NCI-H82 treated with DMSO at 0.1 percent for 48 hours (cell line): ENCODE measurements around the gene VENTX.
"Not testable (repeated sequence)": the region's sequence is repeated elsewhere in the genome, so short reads cannot be mapped to it uniquely, and the experiment has no call there.

Source experiments
- DNase-seq: peaks from one replicate; lab custom pipeline; 2025; ENCODE audit not compliant: unreplicated experiment; lab: John Stamatoyannopoulos, UW

The VENTX gene

DNA sequence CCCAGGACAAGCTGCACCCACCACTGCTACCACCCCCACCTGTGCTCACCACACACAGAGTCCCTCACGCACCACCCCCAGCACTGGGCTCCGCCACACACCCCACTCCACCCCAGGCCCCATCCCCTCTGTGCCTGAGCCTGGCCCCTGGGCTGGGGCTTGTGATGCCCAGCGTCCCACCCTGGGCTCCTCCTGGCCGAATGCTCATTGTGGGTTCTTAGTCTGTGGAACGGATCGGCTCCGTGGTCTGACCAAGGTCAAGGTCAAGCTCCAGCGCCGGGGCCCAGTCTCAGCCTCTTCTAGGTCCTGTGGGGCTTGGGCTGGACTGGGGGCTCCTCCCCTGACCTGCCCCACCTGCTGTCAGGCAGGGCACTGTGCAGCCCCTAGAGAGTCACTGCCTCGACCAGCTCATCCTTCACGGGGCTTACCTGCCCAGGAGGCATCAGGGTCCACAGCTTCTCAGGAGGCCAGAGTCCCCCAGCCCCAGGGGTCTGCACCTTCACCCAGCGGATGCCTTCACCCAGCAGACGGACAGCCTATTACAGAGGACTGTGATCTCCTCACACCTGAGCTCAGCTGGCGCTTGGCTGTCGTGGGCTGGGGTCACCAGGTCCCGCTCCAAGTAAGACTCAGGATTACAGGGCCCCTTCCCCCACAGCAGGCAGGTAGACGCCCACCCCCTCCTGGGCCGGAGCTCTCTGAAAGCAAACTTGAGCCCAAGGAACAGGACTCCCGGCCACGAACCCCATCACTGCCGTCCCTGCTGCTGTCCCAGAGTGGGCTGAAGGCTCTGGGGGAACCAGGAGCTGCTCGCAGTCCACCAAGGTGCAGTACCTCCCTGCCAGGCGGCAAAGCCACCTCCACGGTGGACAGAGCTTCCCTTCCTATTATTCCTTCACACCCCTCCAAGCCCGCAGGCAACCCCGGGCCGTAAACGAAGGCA lies 22.9 kb upstream of the VENTX start:
- DNase-seq, result no peak

DNA sequence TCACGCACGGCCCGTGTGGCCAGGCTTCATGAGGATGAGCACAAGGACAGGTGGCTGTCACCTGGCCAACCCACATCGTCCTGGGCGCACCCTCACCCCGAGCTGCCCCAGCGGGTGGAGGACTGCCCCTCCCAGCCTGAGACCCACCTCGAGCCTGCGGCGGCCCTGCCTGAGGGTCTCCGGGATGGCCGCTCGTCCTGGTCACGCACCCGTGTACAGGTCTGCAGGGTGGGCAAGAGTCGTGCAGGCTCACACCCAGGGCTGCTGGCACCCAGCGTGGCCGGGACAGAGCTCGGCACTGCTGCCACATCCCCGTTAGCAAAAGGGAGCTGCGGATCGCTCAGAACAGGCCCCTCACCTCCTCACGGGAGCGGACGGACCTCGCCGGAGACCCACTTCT lies 22.1 kb upstream of the VENTX start:
- DNase-seq, result no peak

DNA sequence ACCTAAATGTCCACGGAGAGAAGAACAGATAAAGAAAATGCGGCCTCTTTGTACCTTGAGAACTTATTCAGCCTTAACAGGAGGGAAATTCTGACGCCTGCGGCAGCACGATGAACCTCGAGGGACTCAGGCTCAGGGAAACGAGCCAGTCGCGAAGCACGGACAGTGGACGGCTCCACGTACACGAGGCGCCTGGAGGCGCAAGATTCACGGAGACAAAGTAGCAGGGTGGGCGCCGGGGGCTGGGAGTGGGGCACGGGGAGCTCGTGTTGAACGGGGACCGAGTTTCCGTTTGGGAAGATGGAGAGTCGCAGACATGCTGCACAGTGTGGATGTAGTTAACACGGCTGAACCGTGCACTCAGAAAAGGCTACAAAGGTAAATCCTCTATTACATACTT lies 20.9 kb upstream of the VENTX start:
- DNase-seq, result no peak

DNA sequence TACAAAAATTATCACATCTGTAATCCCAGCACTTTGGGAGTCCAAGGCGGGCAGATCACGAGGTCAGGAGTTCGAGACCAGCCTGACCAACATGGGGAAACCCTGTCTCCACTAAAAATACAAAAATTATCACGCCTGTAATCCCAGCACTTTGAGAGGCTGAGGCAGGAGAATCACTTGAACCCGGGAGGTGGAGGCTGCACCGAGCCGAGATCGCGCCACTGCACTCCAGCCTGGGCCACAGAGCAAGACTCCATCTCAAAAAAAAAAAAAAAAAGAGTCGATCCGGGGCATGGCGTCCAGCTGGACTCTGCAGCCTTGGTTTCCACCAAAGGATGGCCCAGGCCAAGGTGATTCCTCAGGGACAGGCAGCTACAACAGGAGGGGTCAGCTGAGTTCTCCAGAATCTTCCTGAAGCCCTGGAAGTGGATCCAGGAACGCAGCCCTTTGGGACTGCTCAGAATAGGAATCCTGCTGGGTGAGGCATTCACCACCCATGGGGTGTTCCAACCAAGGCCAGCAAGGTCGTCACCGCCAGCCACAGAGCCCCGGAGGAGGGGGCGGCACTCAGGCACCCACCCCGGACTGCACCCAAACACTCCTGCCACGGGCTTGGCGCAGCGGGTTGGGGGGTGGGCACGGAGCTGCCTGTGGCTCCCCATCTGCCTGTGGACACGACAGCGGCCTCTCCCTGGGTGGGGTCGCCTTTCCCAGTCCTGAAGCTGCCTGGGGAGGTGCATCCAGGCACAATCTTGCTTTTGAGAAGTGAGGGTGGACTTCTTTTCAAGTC lies 19.7 kb upstream of the VENTX start:
- DNase-seq, result no peak

DNA sequence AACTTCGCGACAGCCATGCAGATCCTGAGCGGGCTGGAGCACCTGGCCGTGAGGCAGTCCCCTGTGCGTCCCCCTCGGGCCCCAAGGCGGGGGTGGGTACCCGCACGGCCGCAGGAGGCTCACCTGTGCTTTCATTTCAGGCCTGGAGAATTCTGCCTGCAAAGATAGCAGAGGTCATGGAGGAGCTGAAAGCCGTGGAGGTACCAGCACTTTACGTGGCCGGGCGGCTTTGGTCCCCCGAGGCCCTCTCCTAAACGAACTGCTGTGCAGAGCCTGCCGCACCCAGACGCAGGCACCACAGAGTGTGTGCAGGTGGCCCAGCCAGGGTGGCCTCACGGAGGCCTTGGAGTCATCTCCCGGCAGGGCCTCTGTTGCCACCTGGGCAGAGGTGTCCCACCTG lies 18.8 kb upstream of the VENTX start:
- no peak for DNase-seq

DNA sequence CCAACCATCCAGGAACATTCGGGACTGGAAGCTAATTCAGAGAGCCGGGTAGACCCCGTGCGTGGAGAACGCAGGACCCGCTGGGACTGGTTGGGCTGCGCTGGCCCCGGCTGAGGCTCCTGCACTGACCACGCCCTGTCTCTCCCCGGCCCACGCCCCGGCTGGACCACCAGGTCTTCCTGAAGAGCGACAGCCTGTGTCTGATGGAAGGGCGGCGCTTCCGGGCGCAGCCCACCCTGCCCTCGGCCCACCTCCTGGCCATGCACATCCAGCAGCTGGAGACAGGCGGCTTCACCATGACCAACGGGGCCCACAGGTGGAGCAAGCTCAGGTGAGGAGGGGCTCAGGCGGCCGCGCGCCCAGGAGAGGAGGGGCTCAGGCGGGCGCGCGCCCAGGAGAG lies 17.9 kb upstream of the VENTX start:
- no peak for DNase-seq

DNA sequence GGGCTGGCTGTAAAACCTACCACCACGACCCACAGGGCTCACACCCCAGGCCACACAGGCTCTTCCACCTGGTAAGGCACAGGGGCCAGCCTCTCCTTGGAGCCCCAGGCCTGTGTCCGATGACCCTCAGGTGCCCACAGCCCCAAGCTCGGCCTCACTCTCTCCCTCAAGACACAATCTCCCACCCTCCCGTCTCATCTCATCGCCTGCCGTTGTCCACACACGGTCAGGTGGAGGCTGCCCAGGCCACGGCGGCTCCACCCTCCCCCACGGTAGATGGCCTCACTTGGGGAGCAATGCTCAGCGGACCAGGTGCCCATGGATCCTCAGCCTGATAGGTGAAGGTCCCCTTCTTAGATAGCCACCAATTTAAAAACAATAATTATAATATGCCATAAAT lies 16.3 kb upstream of the VENTX start:
- DNase-seq, result no peak

DNA sequence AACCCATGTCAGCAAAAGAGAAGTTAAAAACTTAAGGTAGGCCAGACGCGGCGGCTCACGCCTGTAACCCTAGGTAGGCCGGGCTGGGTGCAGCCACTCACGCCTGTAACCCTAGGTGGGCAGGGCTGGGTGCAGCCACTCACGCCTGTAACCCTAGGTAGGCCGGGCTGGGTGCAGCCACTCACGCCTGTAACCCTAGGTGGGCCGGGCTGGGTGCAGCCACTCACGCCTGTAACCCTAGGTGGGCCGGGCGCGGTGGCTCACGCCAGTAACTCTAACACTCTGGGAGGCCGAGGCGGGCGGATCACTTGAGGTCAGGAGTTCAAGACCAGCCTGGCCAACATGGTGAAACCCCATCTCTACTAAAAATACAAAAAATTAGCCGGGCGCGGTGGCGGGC lies 15.9 kb upstream of the VENTX start:
- DNase-seq, result not testable (repeated sequence)

DNA sequence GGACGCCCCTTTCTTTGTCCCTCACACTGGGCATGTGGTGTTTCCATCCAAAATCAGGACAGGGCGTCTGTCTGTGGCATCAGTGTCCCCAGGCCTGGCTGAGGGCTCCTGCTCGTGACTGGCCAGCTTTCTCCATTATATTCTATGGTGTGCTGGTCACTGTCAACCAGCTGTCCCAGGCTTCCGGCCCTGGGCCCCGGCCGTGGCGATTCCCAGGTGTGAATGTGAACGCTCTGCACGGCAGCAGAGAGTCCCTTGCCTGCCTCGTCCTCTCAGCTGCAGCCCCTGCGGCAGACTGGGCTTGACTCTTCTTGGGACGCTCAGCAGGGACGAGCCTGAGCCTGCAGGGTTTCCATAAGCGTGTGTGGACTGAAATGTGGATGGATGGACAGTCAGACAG lies 13.6 kb upstream of the VENTX start:
- DNase-seq, result no peak

DNA sequence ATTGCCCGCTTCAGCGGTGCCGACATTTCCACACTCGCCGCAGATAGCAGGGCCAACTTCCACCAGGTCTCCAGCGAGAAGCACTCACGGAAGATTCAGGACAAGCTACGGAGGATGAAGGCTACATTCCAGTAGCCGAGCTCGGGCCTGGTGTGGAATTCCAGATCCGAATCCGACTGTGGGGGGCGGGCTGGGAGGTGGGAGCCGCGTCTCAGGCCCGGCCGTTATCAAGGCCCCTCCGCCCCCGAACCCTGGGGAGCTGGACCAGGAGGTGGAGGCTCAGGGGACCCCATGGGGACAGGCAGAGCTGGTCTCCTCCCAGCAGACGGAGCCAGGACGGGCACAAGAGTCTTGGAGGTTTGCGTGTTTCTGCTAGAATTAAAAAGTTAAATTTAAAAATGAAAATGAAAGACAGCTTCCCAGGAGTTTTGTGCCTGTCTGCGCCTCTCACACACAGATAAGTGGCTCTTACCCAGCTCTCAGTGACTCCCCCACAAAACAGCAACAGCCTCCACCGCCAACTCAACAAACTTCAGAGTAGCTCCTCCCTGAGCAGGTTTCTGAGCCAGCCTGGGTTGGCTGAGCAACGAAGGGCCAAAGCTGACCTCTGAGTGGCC lies 12.8 kb upstream of the VENTX start:
- no peak for DNase-seq

DNA sequence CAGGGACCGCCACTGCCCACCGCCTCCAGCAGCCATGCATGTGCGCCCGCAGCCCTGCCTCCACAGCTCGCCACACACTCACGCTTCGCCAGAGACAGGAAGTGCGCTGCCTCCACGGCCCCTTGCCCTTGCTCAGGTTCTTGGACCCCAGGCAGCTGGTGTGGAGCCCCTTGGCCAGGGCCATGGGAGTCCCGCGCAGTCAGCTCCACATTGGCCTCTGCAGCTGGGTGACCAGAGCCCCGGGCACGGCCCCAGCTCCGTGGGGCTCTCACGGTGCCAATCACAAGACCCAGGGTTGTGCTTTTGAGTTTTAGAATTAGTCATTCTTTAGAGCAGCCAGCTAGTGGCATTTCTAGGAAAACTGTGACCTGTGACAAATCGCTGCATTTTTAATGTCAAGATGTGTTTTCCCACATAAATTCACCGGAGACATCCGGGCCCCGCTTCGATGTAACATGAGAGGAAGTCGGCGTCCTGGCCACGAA lies 11.9 kb upstream of the VENTX start:
- no peak for DNase-seq

DNA sequence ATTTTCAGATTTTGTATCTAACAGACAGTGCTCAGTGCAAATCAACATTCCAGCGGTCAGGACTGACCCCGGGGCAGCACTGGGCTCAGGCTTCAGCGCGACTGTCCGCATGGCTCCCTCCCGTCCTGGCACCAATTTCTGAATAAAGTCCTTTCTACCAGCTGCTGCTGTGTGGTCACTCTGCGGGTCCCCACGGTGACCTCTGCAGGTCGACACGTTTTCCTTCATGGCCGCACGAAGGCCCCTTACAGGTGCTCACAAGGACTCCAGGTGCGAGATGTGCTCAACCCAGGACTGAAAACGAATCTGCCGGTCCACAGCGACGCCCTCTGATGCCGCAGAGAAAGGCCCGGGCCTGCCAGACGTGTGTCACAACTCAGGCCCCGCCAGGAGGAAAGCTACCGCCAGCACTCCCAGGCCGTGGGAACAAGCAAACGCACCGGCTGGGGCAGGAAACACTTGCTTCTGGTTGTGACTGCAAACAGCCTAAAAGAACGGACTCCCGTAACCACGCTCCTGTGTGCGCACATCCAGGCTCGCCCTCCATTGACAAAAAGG lies 11.3 kb upstream of the VENTX start:
- DNase-seq, result no peak

DNA sequence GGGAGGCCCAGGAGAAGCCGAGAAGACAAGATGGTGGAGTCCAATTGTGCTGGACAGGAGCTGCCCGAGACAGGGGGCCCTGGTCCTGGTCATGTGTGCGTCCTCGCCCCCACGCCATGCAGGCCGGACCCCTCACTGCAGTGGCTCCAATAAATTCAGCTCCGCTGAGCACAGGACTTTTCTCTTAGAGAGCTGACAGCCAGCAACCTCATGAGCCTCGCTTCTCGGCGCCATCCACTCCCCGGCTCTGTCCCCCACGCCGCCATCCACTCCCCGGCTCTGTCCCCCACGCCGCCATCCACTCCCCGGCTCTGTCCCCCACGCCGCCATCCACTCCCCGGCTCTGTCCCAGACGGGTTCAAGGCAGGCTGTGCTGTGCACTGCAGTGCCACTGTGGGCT lies 10.4 kb upstream of the VENTX start:
- no peak for DNase-seq

DNA sequence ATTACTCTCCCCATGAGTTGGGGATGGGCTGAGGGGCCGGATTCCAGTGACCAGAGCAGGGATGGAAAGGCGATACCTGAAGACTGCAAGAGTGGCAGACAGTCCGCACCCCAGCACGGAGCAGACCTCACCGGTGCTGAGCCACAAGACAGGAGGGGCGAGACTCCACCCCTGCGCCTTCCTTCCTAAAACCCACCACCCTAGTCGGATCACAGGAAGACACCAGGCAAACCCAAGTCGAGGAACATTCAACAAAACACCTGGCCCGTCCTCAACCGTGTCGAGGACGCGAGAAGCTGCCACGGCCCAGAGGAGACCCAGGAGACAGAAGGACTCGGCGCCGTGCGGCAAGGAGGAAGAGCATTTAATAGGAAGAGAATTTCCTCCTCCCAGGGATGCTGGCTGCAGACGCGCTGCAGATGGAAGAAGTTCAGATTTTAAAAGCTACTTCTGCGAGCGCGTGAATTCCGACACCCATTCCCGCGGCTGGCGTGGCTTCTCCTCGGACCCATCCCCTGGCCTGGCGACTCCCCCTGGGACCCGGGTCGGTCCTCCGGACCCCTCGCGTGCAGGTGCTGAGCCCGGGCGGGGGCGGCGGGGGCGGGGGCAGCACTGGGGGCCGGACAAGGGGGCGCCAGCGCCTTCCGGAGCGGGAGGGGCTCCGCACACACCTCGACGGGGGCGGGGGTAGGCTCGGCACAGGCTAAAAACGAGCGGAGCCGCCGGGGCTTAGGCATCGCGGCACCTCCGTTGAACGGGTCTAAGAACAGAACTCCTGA lies 8.2 kb upstream of the VENTX start:
- no peak for DNase-seq

DNA sequence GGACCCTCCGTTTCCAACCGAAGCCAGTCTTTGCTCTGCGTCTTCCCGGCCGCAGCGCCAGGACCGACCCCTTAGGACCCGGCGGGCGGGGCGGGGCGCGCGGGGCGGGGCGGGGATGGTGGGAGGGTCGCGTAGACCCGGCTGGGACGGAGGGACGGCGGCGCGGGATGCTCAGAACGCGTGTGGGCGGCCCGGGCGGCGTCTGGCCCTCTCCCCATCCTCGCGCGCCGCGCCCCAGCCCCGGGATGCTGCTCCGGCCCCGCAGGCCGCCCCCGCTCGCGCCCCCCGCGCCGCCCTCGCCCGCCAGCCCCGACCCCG lies 7.7 kb upstream of the VENTX start, which contains the start of gene UTF1:
Gene UTF1, plus strand, starts transcription at position 174 of the 318 bp plus-strand sequence. Its CDS starts 72 bp downstream, at position 246.
- DNase-seq, result no peak

DNA sequence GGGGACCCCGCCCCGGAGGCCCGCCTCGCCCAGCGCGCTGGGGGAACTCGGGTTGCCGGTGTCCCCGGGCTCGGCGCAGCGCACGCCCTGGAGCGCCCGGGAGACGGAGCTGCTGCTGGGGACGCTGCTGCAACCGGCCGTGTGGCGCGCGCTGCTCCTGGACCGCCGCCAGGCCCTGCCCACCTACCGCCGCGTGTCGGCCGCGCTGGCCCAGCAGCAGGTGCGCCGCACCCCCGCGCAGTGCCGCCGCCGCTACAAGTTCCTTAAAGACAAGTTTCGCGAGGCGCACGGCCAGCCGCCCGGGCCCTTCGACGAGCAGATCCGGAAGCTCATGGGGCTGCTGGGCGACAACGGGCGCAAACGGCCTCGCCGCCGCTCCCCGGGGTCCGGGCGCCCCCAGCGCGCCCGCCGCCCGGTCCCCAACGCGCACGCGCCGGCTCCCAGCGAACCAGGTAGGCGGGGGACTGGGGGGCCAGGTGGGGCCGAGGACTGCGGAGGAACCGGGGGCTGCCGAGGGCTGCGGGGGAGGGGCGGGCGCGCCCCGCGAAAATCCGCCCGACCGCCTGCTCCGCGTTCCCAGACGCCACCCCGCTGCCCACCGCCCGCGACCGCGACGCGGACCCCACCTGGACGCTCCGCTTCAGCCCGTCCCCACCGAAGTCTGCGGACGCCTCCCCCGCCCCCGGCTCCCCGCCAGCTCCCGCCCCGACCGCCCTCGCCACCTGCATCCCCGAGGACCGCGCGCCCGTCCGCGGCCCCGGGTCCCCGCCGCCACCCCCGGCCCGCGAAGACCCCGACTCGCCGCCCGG lies 7.1 kb upstream of the VENTX start:
- DNase-seq, result no peak

DNA sequence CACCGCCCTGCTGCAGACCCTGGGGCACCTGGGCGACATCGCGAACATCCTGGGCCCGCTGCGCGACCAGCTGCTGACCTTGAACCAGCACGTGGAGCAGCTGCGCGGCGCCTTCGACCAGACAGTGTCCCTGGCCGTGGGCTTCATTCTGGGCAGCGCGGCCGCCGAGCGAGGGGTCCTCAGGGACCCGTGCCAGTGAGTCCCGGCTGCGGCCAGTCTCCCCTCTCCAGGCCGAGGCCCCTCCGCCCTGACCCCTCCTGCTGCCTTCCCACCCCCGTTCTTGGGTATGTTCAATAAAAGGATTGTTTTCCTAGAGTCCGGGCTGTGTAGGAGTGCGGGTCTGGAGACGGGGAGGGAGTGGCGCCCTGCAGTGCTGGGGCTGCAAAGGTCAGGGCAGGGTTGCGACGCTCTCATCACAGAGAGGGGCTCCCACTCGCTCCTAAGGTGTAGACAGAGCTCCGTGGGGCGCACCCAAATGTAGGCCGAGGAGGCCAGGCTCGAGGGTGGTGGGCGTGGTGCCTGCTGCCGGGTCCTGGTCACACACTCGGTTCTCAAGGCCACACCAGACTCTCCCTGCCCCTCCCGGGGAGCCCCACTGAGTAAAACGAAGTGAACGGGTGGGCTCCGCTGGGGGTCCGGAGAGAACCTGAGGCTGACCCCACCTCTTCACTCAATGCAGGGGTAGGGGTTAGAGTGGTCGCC lies 6.3 kb upstream of the VENTX start:
- DNase-seq, result no peak

DNA sequence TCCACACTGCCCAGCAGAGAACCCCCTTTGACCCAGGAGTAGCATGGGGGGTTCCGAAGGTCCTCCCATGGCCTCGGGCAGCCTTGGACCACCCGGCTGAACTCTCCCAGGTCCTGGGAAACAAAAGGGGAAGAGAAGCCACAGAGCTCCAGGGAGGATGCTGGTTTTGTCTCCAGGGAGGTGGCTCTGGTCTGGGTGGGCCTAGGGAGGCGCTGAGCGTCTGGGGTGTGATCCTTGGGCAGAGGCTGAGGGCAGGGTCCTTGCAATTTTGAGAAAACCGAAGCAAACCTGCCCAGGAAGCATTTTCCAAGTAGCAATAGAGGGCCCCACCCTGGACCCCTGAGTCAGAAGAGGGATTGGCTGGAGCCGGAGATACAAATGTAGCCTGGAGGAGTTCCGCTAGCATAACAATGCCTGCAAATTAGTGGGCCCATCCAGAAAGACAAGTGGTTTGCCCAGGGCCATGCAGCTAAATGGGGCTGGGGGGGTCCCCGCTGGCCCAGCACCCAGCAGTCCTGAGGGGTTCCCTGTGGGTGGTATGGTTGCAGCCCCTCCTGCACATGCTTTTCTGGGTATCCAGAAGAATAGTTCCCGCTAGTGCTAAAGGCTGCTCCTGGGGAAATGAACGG lies 5.6 kb upstream of the VENTX start:
- no peak for DNase-seq

DNA sequence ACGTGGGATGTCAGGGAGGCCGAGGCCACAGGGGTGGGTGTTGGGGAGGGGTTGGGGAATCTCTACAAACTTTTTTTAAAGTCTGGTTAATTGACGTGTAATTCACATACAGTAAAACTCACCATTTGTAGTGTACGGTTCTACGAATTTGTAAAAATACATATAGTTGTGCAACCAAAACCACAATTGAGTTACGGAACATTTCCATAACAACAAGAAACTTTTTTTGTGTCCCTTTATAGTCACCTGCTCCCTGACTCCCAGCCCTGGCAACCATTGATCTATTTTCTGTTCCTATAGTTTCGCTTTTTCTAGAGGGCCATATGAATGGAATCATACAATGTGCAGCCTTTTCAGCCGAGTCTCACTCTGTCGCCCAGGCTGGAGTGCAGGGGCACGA lies 2.9 kb upstream of the VENTX start:
- DNase-seq, result not testable (repeated sequence)
